Body of pancreas (tissue), 4 donors: ENCODE results near the gene NHLRC1. TPM values are rescaled to one million over a fixed set of nuclear protein-coding genes. Genes with fewer than 3 reads are reported as not detected.

Experiments
- ATAC-seq: fragments of 150-250 bp; one replicate; pipeline ENCODE4 v1.9.1; 2016
- DNase-seq, 4 donors: peaks; one replicate each; pipeline ENCODE4 v3.0.0-alpha.2; 2019
- H3K27ac ChIP-seq, 4 donors: fragments of 200-600 bp; sonication (generic); 1 replicate in 3 of 4; 2 replicates in 1 of 4; pipeline versions ENCODE4 v1.5.1 to v1.6.1; 2016 to 2019; ENCODE audit warnings: mild to moderate bottlenecking in 1 of 4, mixed read lengths in 1 of 4, moderate library complexity in 1 of 4
- H3K27me3 ChIP-seq, 2 donors: fragments of 200-600 bp; sonication (generic); one replicate each; pipeline ENCODE4 v1.6.0; 2016; ENCODE audit warnings: mild to moderate bottlenecking in 1 of 2
- H3K36me3 ChIP-seq, 2 donors: fragments of 200-600 bp; sonication (generic); replicated peaks in 1 of 2; 2 replicates each; pipeline ENCODE4 v1.5.1; 2016; ENCODE audit warnings: low read depth in 2 of 2; ENCODE audit not compliant: insufficient read depth in 1 of 2
- H3K4me1 ChIP-seq: fragments of 200-600 bp; sonication (generic); one replicate; pipeline ENCODE4 v1.6.0; 2016
- H3K4me3 ChIP-seq, 2 donors: fragments of 200-600 bp; sonication (generic); 1 replicate in 1 of 2; 2 replicates in 1 of 2; pipeline ENCODE4 v1.5.1; 2016 to 2019
- H3K9me3 ChIP-seq, 3 donors: fragments of 200-600 bp; sonication (generic); 1 replicate in 2 of 3; 2 replicates in 1 of 3; pipeline ENCODE4 v1.5.1; 2016
- CTCF ChIP-seq, 7 experiments: fragments of 450-650 bp in 4 of 7; fragments of 200-600 bp in 3 of 7; sonication (generic) in 3 of 7; IDR thresholded peaks; one replicate each; pipeline ENCODE4 v1.5.1; 2016 to 2019; ENCODE audit warnings: antibody characterized with exemption in 7 of 7
- POLR2A ChIP-seq, 3 donors: fragments of 450-650 bp; IDR thresholded peaks; one replicate each; pipeline ENCODE4 v1.6.1; 2016; ENCODE audit warnings: antibody characterized with exemption in 3 of 3, mild to moderate bottlenecking in 2 of 3
- WGBS, 2 donors: methylation state at CpG; one replicate each; pipeline ENCODE4 v1.1.5; 2017; 5-methylcytosine and 5-hydroxymethylcytosine counted together
- intact Hi-C: fragments of 100-400 bp; cut with DNase I; formaldehyde crosslinking; loops from one replicate; pipeline ENCODE4 v1.15.1; 2023
- total RNA-seq, 2 donors: library from RNA; depleted of rRNA; stranded (reverse); fragments of >200 nt; gene quantifications; one replicate each; pipeline ENCODE4 v1.1.0, GENCODE V29; 2016

NHLRC1 gene
- total RNA-seq, 2 donors from 2014 or later, result 1.3 to 1.8 TPM

GRCh38 chr6:18087396-18088165 is 34.9 kb downstream of the NHLRC1 start:
- TF ChIP-seq POLR2A (IDR thresholded peaks at IDR 0.05) (no peak), CTCF (IDR thresholded peaks at IDR 0.05) (no peak)

DNA sequence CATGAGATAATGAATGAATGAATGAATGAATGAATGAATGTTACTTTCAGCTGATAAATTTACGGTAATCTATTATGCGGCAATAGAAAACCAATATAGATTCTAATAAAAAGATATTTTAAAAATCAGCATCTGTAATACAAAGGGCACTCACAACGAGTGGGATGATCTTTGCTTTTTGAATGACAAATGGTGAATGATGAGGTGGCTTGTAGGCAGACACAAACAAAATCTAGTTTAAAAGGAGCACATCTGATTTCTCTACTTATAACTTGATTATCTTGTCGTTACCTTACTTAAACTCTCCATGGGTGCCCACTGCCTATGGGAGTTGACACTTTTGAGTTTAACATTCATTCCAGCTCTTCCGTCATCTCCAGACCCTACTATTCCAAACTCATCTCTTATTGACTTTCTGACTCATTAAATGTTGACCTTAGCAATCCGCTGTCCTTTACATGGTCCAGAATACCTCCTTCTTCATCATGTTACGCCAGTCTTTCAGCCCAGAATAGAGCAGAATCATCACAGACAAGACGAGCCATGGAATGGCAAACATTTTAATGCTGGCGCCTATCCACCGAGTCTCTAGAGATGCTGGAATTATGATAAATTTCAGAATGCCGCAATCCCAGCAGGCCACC is 41.3 kb downstream of the NHLRC1 start:
- H3K9me3 ChIP-seq, result no peaks in the 10 kb centered on the region
- no peak overlapping the region for H3K4me3 ChIP-seq
- TF ChIP-seq POLR2A (IDR thresholded peaks at IDR 0.05) (no peak), CTCF (IDR thresholded peaks at IDR 0.05) (no peak)
- no peak overlapping the region for H3K27ac ChIP-seq
- ATAC-seq, result no peak
- H3K27me3 ChIP-seq, result no peaks in the 10 kb centered on the region
- 81% methylated on average over 11 of the region's 11 CpGs for WGBS, 2 donors
- intact Hi-C loops, result no loop called here
- H3K4me1 ChIP-seq, result no peaks in the 10 kb centered on the region
- H3K36me3 ChIP-seq, result no peaks in the 10 kb centered on the region
- DNase-seq, result no peak

More at GRCh38 chr6:18087396-18088165, 34.9 kb downstream of the NHLRC1 start:
- intact Hi-C loops, result no loop called here
- Histone ChIP-seq H3K4me3 (no peak overlapping the region), H3K9me3 (no peaks in the 10 kb centered on the region), H3K36me3 (no peaks in the 10 kb centered on the region), H3K27me3 (no peaks in the 10 kb centered on the region), H3K27ac (no peak overlapping the region), H3K4me1 (no peaks in the 10 kb centered on the region)
- WGBS, 2 donors, result 79 to 81% methylated on average over 5 of the region's 5 CpGs
- ATAC-seq (no peak), DNase-seq (no peak)

DNA sequence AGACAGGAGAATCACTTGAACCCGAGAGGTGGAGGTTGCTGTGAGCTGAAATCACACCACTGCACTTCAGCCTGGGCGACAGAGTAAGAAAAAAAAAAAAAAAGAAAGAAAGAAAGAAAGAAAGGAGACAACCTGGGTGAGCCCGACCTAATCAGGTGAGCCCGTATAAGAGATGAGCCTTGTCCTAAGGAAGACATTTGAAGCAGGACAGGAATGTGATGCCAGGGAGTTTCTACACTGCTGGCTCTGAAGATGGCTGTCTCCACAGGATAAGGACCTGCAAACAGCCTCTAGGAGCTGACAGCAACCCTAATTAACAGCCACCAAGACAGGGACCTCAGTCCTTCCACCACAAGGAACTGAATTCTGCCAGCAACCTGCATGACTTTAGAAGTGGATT is 41.9 kb downstream of the NHLRC1 start:
- H3K4me3 ChIP-seq, result no peak overlapping the region
- TF ChIP-seq CTCF (IDR thresholded peaks at IDR 0.05) (no peak), POLR2A (IDR thresholded peaks at IDR 0.05) (no peak)
- DNase-seq (no peak), ATAC-seq (no peak)
- no peaks in the 10 kb centered on the region for H3K27me3 ChIP-seq
- H3K36me3 ChIP-seq, result no peaks in the 10 kb centered on the region
- intact Hi-C loops, result no loop called here
- H3K4me1 ChIP-seq, result no peaks in the 10 kb centered on the region
- 75 to 92% methylated on average over 3 to 4 of the region's 4 CpGs for WGBS, 2 donors
- no peak overlapping the region for H3K27ac ChIP-seq
- no peaks in the 10 kb centered on the region for H3K9me3 ChIP-seq

- ATAC-seq, result no peak
- no peaks in the 10 kb centered on the region for H3K36me3 ChIP-seq
These were observed 43.6 kb downstream of the NHLRC1 start for GRCh38 chr6:18078866-18079265.

More at GRCh38 chr6:18078866-18079265, 43.6 kb downstream of the NHLRC1 start:
- Histone ChIP-seq H3K27ac (no peak overlapping the region), H3K4me3 (no peak overlapping the region), H3K4me1 (no peaks in the 10 kb centered on the region), H3K9me3 (peaks cover 0 to 4% (median 0%) of the 10 kb centered on the region in 3 donors), H3K27me3 (no peaks in the 10 kb centered on the region)
- intact Hi-C loops, result no loop called here
- no peak for DNase-seq
- TF ChIP-seq POLR2A (IDR thresholded peaks at IDR 0.05), result no peak
- no peak for TF ChIP-seq CTCF (IDR thresholded peaks at IDR 0.05)
- 83 to 89% methylated on average over 3 of the region's 3 CpGs for WGBS, 2 donors
